GM12878 (cell line): Measurements from ENCODE around the gene DIS3L. TPM values are rescaled to one million over a fixed set of nuclear protein-coding genes. Genes with fewer than 3 reads are reported as not detected.
"Not testable (repeated sequence)": the region's sequence is repeated elsewhere in the genome, so short reads cannot be mapped to it uniquely, and the experiment has no call there.

Source experiments
- ATAC-seq: fragments of 200-7000 bp; cut with Tn5 transposase; 3 replicates; pipeline ENCODE4 v1.9.1; 2020; ENCODE audit warnings: mild to moderate bottlenecking, moderate library complexity
- BruUV-seq: library from RNA; stranded (reverse); fragments of 400-500 nt; replicated peaks from 2 replicates; lab custom pipeline; 2021; lab: Mats Ljungman, UMichigan
- CTCF ChIA-PET: fragments of 300-600 bp; sonication (Branson Sonifier 250); formaldehyde crosslinking; extraction: SDS; loops from one replicate; lab custom pipeline; 2021; ENCODE audit warnings: inconsistent platforms; lab: Yijun Ruan, JAX
- POLR2A ChIA-PET: fragments of 350-600 bp; formaldehyde crosslinking; extraction: SDS; loops from one replicate; lab custom pipeline; 2021; ENCODE audit warnings: inconsistent platforms; lab: Charles Lee
- RAD21 ChIA-PET: fragments of 300-600 bp; sonication (Branson Sonifier 250); formaldehyde crosslinking; loops from one replicate; lab custom pipeline; 2023; ENCODE audit warnings: antibody characterized with exemption; ENCODE audit not compliant: unreplicated experiment; lab: Charles Lee
- SMC1A ChIA-PET: fragments of 300-600 bp; sonication (Branson Sonifier 250); formaldehyde crosslinking; loops from one replicate; lab custom pipeline; 2023; ENCODE audit not compliant: unreplicated experiment, uncharacterized antibody; lab: Charles Lee
- DNase-seq: peaks from one replicate; pipeline ENCODE4 v3.0.0-alpha.2; 2011; ENCODE audit warnings: low read depth, low spot score
- FAIRE-seq: peaks from 3 replicates; lab custom pipeline; 2011; peaks lifted over from hg19 to GRCh38; lab: Jason Lieb, UNC
- H2AFZ ChIP-seq: 2 replicates; pipeline ENCODE4 v1.6.0; 2011; ENCODE audit warnings: low read depth, low read length, control low read depth; ENCODE audit not compliant: control insufficient read depth
- H3K27ac ChIP-seq: 2 replicates; pipeline ENCODE4 v1.5.1; 2011; ENCODE audit warnings: control low read depth; ENCODE audit not compliant: control insufficient read depth, insufficient read depth
- H3K27me3 ChIP-seq, 2 experiments: replicated peaks in 1 of 2; 2 replicates each; pipeline versions ENCODE4 v1.6.0 to v1.6.1; 2011; ENCODE audit warnings: low read length in 1 of 2; ENCODE audit not compliant: control insufficient read depth in 2 of 2, insufficient read depth in 2 of 2
- H3K36me3 ChIP-seq, 2 experiments: 2 replicates each; pipeline ENCODE4 v1.5.1; 2011; ENCODE audit warnings: low read length in 1 of 2; ENCODE audit not compliant: control insufficient read depth in 2 of 2, insufficient read depth in 2 of 2
- H3K4me1 ChIP-seq: 2 replicates; pipeline ENCODE4 v1.6.1; 2011; ENCODE audit warnings: mild to moderate bottlenecking, low read length, moderate library complexity, mixed read lengths; ENCODE audit not compliant: control insufficient read depth, insufficient read depth
- H3K4me2 ChIP-seq: 2 replicates; pipeline ENCODE4 v1.6.0; 2011; ENCODE audit warnings: control low read depth; ENCODE audit not compliant: control insufficient read depth, insufficient read depth
- H3K4me3 ChIP-seq: fragments of 200-600 bp; sonication (generic); 2 replicates; pipeline ENCODE4 v1.5.1; 2016
- H3K79me2 ChIP-seq: 2 replicates; pipeline ENCODE4 v1.6.0; 2011; ENCODE audit warnings: low read length; ENCODE audit not compliant: control insufficient read depth, insufficient read depth
- H3K9ac ChIP-seq: 2 replicates; pipeline ENCODE4 v1.8.0; 2011; ENCODE audit warnings: low read length, control low read depth, mixed read lengths; ENCODE audit not compliant: control insufficient read depth, insufficient read depth
- H3K9me3 ChIP-seq: replicated peaks from 3 replicates; pipeline ENCODE4 v1.5.1; 2011; ENCODE audit warnings: mild to moderate bottlenecking, low read length; ENCODE audit not compliant: control insufficient read depth, insufficient read depth
- H4K20me1 ChIP-seq: 2 replicates; pipeline ENCODE4 v1.6.0; 2011; ENCODE audit not compliant: control insufficient read depth, insufficient read depth
- BCL3 ChIP-seq: IDR thresholded peaks from 2 replicates; pipeline ENCODE4 v1.6.1; 2011; ENCODE audit warnings: borderline replicate concordance, low read depth, mild to moderate bottlenecking, moderate library complexity, low read length; ENCODE audit not compliant: insufficient read depth, poor library complexity, severe bottlenecking
- EZH2 ChIP-seq: IDR thresholded peaks from 2 replicates; pipeline ENCODE4 v1.6.1; 2012; ENCODE audit warnings: low read depth, mild to moderate bottlenecking, control low read depth, inconsistent platforms, low read length, borderline replicate concordance; ENCODE audit not compliant: control insufficient read depth
- HCFC1 ChIP-seq: fragments of 150-350 bp; IDR thresholded peaks from 2 replicates; pipeline ENCODE4 v1.6.1; 2014; ENCODE audit warnings: low read length
- IKZF1 ChIP-seq: fragments of 450-650 bp; conservative IDR thresholded peaks from 2 replicates; pipeline ENCODE4 v1.6.1; 2017; ENCODE audit warnings: antibody characterized with exemption, mild to moderate bottlenecking
- MEF2A ChIP-seq: IDR thresholded peaks from 2 replicates; pipeline ENCODE4 v1.6.1; 2011; ENCODE audit warnings: low read depth, mild to moderate bottlenecking, low read length, moderate library complexity; ENCODE audit not compliant: insufficient read depth
- NBN ChIP-seq: fragments of 450-650 bp; IDR thresholded peaks from 2 replicates; pipeline ENCODE4 v1.6.1; 2016
- NFIC ChIP-seq: IDR thresholded peaks from 2 replicates; pipeline ENCODE4 v1.6.1; 2012; ENCODE audit warnings: low read depth, mild to moderate bottlenecking, inconsistent platforms, low read length, moderate library complexity
- TAF1 ChIP-seq: IDR thresholded peaks from 2 replicates; pipeline ENCODE4 v1.6.1; 2011; ENCODE audit warnings: mild to moderate bottlenecking, low read depth, low read length, borderline replicate concordance
- TCF12 ChIP-seq: IDR thresholded peaks from 2 replicates; pipeline ENCODE4 v1.6.1; 2011; ENCODE audit warnings: low read depth, mild to moderate bottlenecking, low read length
- WRNIP1 ChIP-seq: IDR thresholded peaks from 2 replicates; pipeline ENCODE4 v1.6.1; 2011; ENCODE audit warnings: low read depth, low read length, improper control_type of control experiment, borderline replicate concordance
- ZNF24 ChIP-seq: fragments of 450-650 bp; IDR thresholded peaks from 2 replicates; pipeline ENCODE4 v1.6.1; 2017; ENCODE audit warnings: antibody characterized with exemption, mild to moderate bottlenecking
- ZNF384 ChIP-seq: IDR thresholded peaks from 2 replicates; pipeline ENCODE4 v1.6.1; 2012; ENCODE audit warnings: low read depth, mild to moderate bottlenecking, low read length, improper control_type of control experiment, borderline replicate concordance
- WGBS: methylation state at CpG from one replicate; pipeline ENCODE4 v1.1.6; 2016; ENCODE audit warnings: low lambda C conversion rate; ENCODE audit not compliant: insufficient replicate concordance, insufficient coverage; ENCODE audit errors: missing lambda C conversion rate; 5-methylcytosine and 5-hydroxymethylcytosine counted together
- in situ Hi-C: fragments of 300-500 bp; cut with MboI; formaldehyde crosslinking; loops from 9 replicates; pipeline ENCODE4 v1.14.3; 2018; ENCODE audit warnings: mixed read lengths
- intact Hi-C: fragments of 100-400 bp; cut with micrococcal nuclease; formaldehyde crosslinking; loops from one replicate; pipeline ENCODE4 v1.14.2; 2022; ENCODE audit not compliant: unreplicated experiment
- polyA plus RNA-seq, 11 experiments: library from polyadenylated mRNA; depleted of rRNA in 4 of 11; unstranded in 6 of 11; stranded (reverse) in 5 of 11; fragments of >200 nt; fragmentation: Nextera tagmentation in 4 of 11; fragmentation: Illumina TruSeq in 1 of 11; extraction: Ambion mirVana in 4 of 11; extraction: Trizol in 1 of 11; gene quantifications; 1 replicate in 1 of 11; 2 replicates in 10 of 11; pipeline versions ENCODE4 v1.2.1 to v1.2.3, GENCODE V29; 2011 to 2016; ENCODE audit warnings: inconsistent platforms in 2 of 11, missing spikeins in 2 of 11, low read depth in 1 of 11
- total RNA-seq, 4 experiments: library from RNA; depleted of rRNA in 3 of 4; stranded (reverse); fragments of >200 nt in 3 of 4; fragmentation: Illumina TruSeq in 1 of 4; extraction: Trizol in 1 of 4; gene quantifications; 2 replicates each; pipeline versions ENCODE4 v1.2.1 to v1.2.3, GENCODE V29; 2013 to 2021

Gene DIS3L
- total and polyA plus RNA-seq, 10 of the 15 experiments (the other 5 are each of a cell fraction or from before 2014, with no cell fraction given), result 7.6 to 33.7 (median 25.5) TPM

DNA sequence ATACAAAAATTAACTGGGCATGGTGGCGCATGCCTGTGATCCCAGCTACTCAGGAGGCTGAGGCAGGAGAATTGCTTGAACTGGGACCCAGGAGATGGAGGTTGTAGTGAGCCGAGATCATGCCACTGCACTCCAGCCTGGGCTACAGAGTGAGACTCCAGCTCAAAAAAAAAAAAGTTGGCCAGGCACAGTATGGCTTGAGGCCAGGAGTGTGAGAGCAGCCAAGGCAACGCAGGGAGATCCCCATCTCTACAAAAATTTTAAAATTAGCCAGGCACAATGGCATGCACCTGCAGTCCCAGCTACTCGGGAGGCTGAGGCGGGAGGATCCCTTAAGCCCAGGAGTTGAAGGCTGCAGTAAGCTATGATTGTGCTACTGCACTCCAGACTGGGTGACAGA lies 55.2 kb downstream of the DIS3L start:
- H3K4me3 ChIP-seq, ATAC-seq, H3K79me2 ChIP-seq, in situ Hi-C loops, H3K27me3 ChIP-seq, RAD21 ChIA-PET, DNase-seq, H3K27ac ChIP-seq, H3K4me2 ChIP-seq, H3K9me3 ChIP-seq, H3K4me1 ChIP-seq, SMC1A ChIA-PET, H2AFZ ChIP-seq, FAIRE-seq, H4K20me1 ChIP-seq, BruUV-seq, intact Hi-C loops, H3K9ac ChIP-seq: not testable (repeated sequence)
- POLR2A ChIA-PET, result interaction anchor here (0.6 kb wide), 1 partner anchor 203 kb away, joined by 3 read pairs; no protein-coding TSS in a partner anchor
- CTCF ChIA-PET, result interaction anchor here (2.6 kb wide), 1 partner anchor 150 kb away, joined by 12 read pairs; the partner anchor contains the start of gene SNAPC5
- H3K36me3 ChIP-seq, result peaks cover 0 to 17% of the 10 kb centered on the region in 2 experiments
- 87% methylated on average over 4 of the region's 5 CpGs for WGBS

DNA sequence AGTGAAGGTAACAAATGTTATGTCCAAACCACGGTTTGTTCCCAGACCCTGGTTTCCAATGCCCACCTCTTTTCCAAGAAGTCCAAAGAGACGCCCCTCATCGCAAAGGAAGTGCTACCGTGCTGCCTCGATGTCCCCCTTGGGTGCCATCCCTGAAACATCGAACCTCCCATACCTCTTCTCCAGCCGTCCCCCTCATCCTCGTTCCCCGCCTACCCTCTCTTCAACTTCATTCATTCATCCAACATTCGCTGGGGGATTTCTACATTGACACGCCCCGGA lies 62.6 kb downstream of the DIS3L start:
- no peak for TF ChIP-seq MEF2A
- TF ChIP-seq NFIC, result no peak
- 0 out of 2 replicates have a peak, but pooled peaks have one; percentile 29 for TF ChIP-seq WRNIP1
- TF ChIP-seq BCL3, result no peak
- TF ChIP-seq HCFC1, result no peak
- 0 out of 2 replicates have a peak, but pooled peaks have one; percentile 23 for TF ChIP-seq IKZF1
- no peak for TF ChIP-seq TAF1
- TF ChIP-seq EZH2, result no peak
- TF ChIP-seq ZNF384, result no peak
- TF ChIP-seq TCF12, result 0 out of 2 replicates have a peak, but pooled peaks have one; percentile 1
- peak; percentile 86 for TF ChIP-seq ZNF24
- peak; percentile 7; the same call in 1 of the 2 replicates for TF ChIP-seq NBN

More for the DNA sequence above, 62.6 kb downstream of the DIS3L start:
- TSS peak; percentile 79 for BruUV-seq
- under 1% methylated on average over 12 of the region's 12 CpGs for WGBS
- DNase-seq, result no peak
- Histone ChIP-seq H3K79me2 (peaks cover 21% of the 10 kb centered on the region), H3K4me2 (peak overlapping the region; percentile 48), H3K9ac (peak overlapping the region; percentile 82), H3K9me3 (no peaks in the 10 kb centered on the region), H4K20me1 (no peaks in the 10 kb centered on the region), H3K36me3 (peaks cover 0 to 9% of the 10 kb centered on the region in 2 experiments; a peak in 2 of 4 replicates), H3K27ac (peak overlapping the region; percentile 73), H3K4me3 (peak overlapping the region; percentile 99), H3K4me1 (peaks cover 8% of the 10 kb centered on the region), H3K27me3 (no peaks in the 10 kb centered on the region), H2AFZ (peak overlapping the region; percentile 65)
- ChIA-PET CTCF (interaction anchor here (0.7 to 3.8 kb wide), 5 partner anchors 31 to 142 kb away, joined by 3 to 23 read pairs (median 7); partner anchors contain the start of genes MAP2K1 and SNAPC5), POLR2A (interaction anchor here (1.0 to 1.2 kb wide), 3 partner anchors 33 to 148 kb away, joined by 4 to 6 read pairs (median 5); no protein-coding TSS in a partner anchor), RAD21 (interaction anchor here (0.6 to 0.7 kb wide), 2 partner anchors 32 to 46 kb away, joined by 3 to 4 read pairs; no protein-coding TSS in a partner anchor), SMC1A (interaction anchor here (0.8 to 1.2 kb wide), 3 partner anchors 29 to 60 kb away, joined by 3 to 4 read pairs (median 3); no protein-coding TSS in a partner anchor)
- FAIRE-seq, result no peak
- in situ Hi-C loops, result loop anchor here (5.0 kb wide), 1 partner anchor 146 kb away; the partner anchor contains the start of gene RPL4
- intact Hi-C loops, result loop anchor here (1.0 kb wide), 2 partner anchors 30 to 141 kb away; partner anchors contain the start of genes MAP2K1 and SNAPC5
- ATAC-seq, result no peak
